Endothelial cell of umbilical vein (primary cell): Measurements from ENCODE around the gene SERPINF2. TPM values are rescaled to one million over a fixed set of nuclear protein-coding genes. Genes with fewer than 3 reads are reported as not detected.

Experiments
- BruUV-seq: library from RNA; stranded (reverse); fragments of 400-500 nt; replicated peaks from 2 replicates; lab custom pipeline; 2021; lab: Mats Ljungman, UMichigan
- CTCF ChIA-PET: fragments of 300-600, 350-600 bp; sonication (Branson Sonifier 250); formaldehyde crosslinking; loops from one replicate; lab custom pipeline; 2021; ENCODE audit warnings: antibody characterized with exemption, inconsistent platforms; lab: Charles Lee
- POLR2A ChIA-PET: fragments of 300-600, 350-600 bp; sonication (Branson Sonifier 250); formaldehyde crosslinking; loops from one replicate; lab custom pipeline; 2021; ENCODE audit warnings: antibody characterized with exemption, inconsistent platforms; lab: Charles Lee
- DNase-seq: peaks from one replicate; pipeline ENCODE4 v3.0.0-alpha.2; 2011; ENCODE audit warnings: low read depth, low spot score
- FAIRE-seq: peaks from 2 replicates; lab custom pipeline; 2011; peaks lifted over from hg19 to GRCh38; lab: Jason Lieb, UNC
- H2AFZ ChIP-seq: 2 replicates; pipeline ENCODE4 v1.6.0; 2012; ENCODE audit warnings: low read depth, low read length, control low read depth, inconsistent platforms
- H3K27ac ChIP-seq: 2 replicates; pipeline ENCODE4 v1.5.1; 2011; ENCODE audit warnings: low read depth, mild to moderate bottlenecking, control low read depth, low read length, moderate library complexity; ENCODE audit not compliant: insufficient read depth
- H3K27me3 ChIP-seq, 2 experiments: 2 replicates each; pipeline versions ENCODE4 v1.6.0 to v1.6.1; 2011; ENCODE audit warnings: low read length in 2 of 2, mixed read lengths in 1 of 2; ENCODE audit not compliant: control insufficient read depth in 2 of 2, insufficient read depth in 2 of 2
- H3K36me3 ChIP-seq, 2 experiments: 2 replicates in 1 of 2; 3 replicates in 1 of 2; pipeline ENCODE4 v1.5.1; 2011; ENCODE audit warnings: low read length in 2 of 2, mild to moderate bottlenecking in 1 of 2, moderate library complexity in 1 of 2; ENCODE audit not compliant: control insufficient read depth in 2 of 2, insufficient read depth in 2 of 2; ENCODE audit errors: extremely low read depth in 1 of 2
- H3K4me1 ChIP-seq: 3 replicates; pipeline ENCODE4 v1.5.1; 2011; ENCODE audit warnings: mild to moderate bottlenecking, low read length; ENCODE audit not compliant: control insufficient read depth, insufficient read depth; ENCODE audit errors: extremely low read depth
- H3K4me2 ChIP-seq: 2 replicates; pipeline ENCODE4 v1.6.1; 2011; ENCODE audit warnings: low read length, control low read depth, mixed read lengths; ENCODE audit not compliant: insufficient read depth
- H3K4me3 ChIP-seq, 3 experiments: fragments of 200-600 bp in 1 of 3; sonication (generic), shearing (Covaris generic) in 1 of 3; replicated peaks in 1 of 3; 2 replicates each; pipeline ENCODE4 v1.5.1; 2011 to 2016; ENCODE audit warnings: control low read depth in 3 of 3, low read length in 3 of 3, mild to moderate bottlenecking in 2 of 3, inconsistent platforms in 1 of 3, low read depth in 1 of 3, moderate library complexity in 1 of 3; ENCODE audit not compliant: insufficient read depth in 1 of 3
- H3K79me2 ChIP-seq: 2 replicates; pipeline ENCODE4 v1.6.0; 2012; ENCODE audit warnings: low read length, inconsistent platforms; ENCODE audit not compliant: control insufficient read depth, insufficient read depth
- H3K9ac ChIP-seq: replicated peaks from 2 replicates; pipeline ENCODE3; 2011; ENCODE audit warnings: low read length, control low read depth; ENCODE audit not compliant: insufficient read depth; ENCODE audit errors: extremely low read depth
- H3K9me1 ChIP-seq: replicated peaks from 3 replicates; pipeline ENCODE4 v1.6.0; 2011; ENCODE audit warnings: mild to moderate bottlenecking, low read length; ENCODE audit not compliant: control insufficient read depth, insufficient read depth; ENCODE audit errors: extremely low read depth
- H3K9me3 ChIP-seq: replicated peaks from 2 replicates; pipeline ENCODE4 v1.5.1; 2012; ENCODE audit warnings: low read length, inconsistent platforms; ENCODE audit not compliant: control insufficient read depth, insufficient read depth
- H4K20me1 ChIP-seq: replicated peaks from 2 replicates; pipeline ENCODE3; 2011; ENCODE audit warnings: mild to moderate bottlenecking, low read length; ENCODE audit not compliant: control insufficient read depth, insufficient read depth; ENCODE audit errors: extremely low read depth
- CTCF ChIP-seq, 2 donors: IDR thresholded peaks; 1 replicate in 1 of 2; 2 replicates in 1 of 2; pipeline ENCODE4 v1.5.1; 2011; ENCODE audit warnings: low read length in 2 of 2, mild to moderate bottlenecking in 2 of 2, moderate library complexity in 2 of 2, control low read depth in 1 of 2, inconsistent platforms in 1 of 2, low read depth in 1 of 2; ENCODE audit not compliant: insufficient read depth in 1 of 2; ENCODE audit errors: extremely low read depth in 1 of 2
- EZH2 ChIP-seq: IDR thresholded peaks from 2 replicates; pipeline ENCODE4 v1.6.1; 2012; ENCODE audit warnings: borderline replicate concordance, low read depth, mild to moderate bottlenecking, moderate library complexity, low read length, inconsistent platforms; ENCODE audit not compliant: severe bottlenecking
- FOS ChIP-seq: IDR thresholded peaks from 2 replicates; pipeline ENCODE4 v1.6.1; 2011; ENCODE audit warnings: mild to moderate bottlenecking, low read length, moderate library complexity, borderline replicate concordance; ENCODE audit not compliant: insufficient read depth
- GATA2 ChIP-seq: IDR thresholded peaks from 2 replicates; pipeline ENCODE4 v1.7.0; 2011; ENCODE audit warnings: low read depth, mild to moderate bottlenecking, moderate library complexity, mixed read lengths, low read length; ENCODE audit not compliant: insufficient read length, insufficient read depth
- JUN ChIP-seq: IDR thresholded peaks from 2 replicates; pipeline ENCODE4 v1.6.1; 2011; ENCODE audit warnings: borderline replicate concordance, low read depth; ENCODE audit not compliant: insufficient read length, insufficient read depth
- MAX ChIP-seq: IDR thresholded peaks from 2 replicates; pipeline ENCODE4 v1.6.1; 2011; ENCODE audit not compliant: insufficient read depth, insufficient read length
- MYC ChIP-seq: IDR thresholded peaks from one replicate; pipeline ENCODE4 v1.6.1; 2011; ENCODE audit warnings: mild to moderate bottlenecking, low read depth, low read length
- POLR2A ChIP-seq: IDR thresholded peaks from 2 replicates; pipeline ENCODE4 v1.6.1; 2012; ENCODE audit warnings: low read depth, mild to moderate bottlenecking, control low read depth, low read length
- POLR2AphosphoS5 ChIP-seq: IDR thresholded peaks from 2 replicates; pipeline ENCODE4 v1.6.1; 2012; ENCODE audit warnings: low read depth, mild to moderate bottlenecking, control low read depth, low read length, moderate library complexity; ENCODE audit not compliant: insufficient read depth
- dilution Hi-C: fragments of 300-500 bp; cut with MboI; formaldehyde crosslinking; loops from one replicate; pipeline ENCODE4 v1.15.0; 2019; ENCODE audit warnings: low sequenced_read_pairs; ENCODE audit not compliant: extremely low pct_ligation_motif_present
- intact Hi-C: fragments of 100-400 bp; cut with micrococcal nuclease; formaldehyde crosslinking; loops from one replicate; pipeline ENCODE4 v1.10.0; 2022
- polyA plus RNA-seq, 4 experiments: library from polyadenylated mRNA; depleted of rRNA in 3 of 4; stranded (reverse) in 3 of 4; unstranded in 1 of 4; fragments of >200 nt; gene quantifications; 2 replicates each; pipeline versions ENCODE4 v1.2.1 to v1.2.3, GENCODE V29; 2011 to 2012; ENCODE audit warnings: missing spikeins in 1 of 4
- total RNA-seq: library from RNA; stranded (reverse); gene quantifications from 2 replicates; pipeline ENCODE4 v1.2.3, GENCODE V29; 2021

SERPINF2 gene
- total and polyA plus RNA-seq, 2 donors (not counting 3 experiments of a cell fraction or from before 2014, with no cell fraction given) = 0.03 TPM; not detected in 1

- dilution Hi-C loops (no loop called here), intact Hi-C loops (no loop called here)
- Histone ChIP-seq H3K9me3 (no peaks in the 10 kb centered on the region), H3K9ac (no peak overlapping the region), H3K36me3 (no peaks in the 10 kb centered on the region), H3K27ac (no peak overlapping the region), H3K4me3 (no peak overlapping the region), H2AFZ (no peak overlapping the region), H3K9me1 (no peaks in the 10 kb centered on the region), H3K27me3 (no peaks in the 10 kb centered on the region), H4K20me1 (no peaks in the 10 kb centered on the region), H3K79me2 (no peaks in the 10 kb centered on the region), H3K4me2 (no peak overlapping the region), H3K4me1 (peaks cover 4% of the 10 kb centered on the region)
- BruUV-seq = no TSS peak
- no peak for FAIRE-seq
- CTCF ChIA-PET = interaction anchor here (1.6 to 2.2 kb wide), 2 partner anchors 8 to 21 kb away, joined by 5 to 10 read pairs; no protein-coding TSS in a partner anchor
- TF ChIP-seq MYC = no peak
- TF ChIP-seq FOS = no peak
- no peak for TF ChIP-seq POLR2AphosphoS5
- TF ChIP-seq CTCF (IDR thresholded peaks at IDR 0.05; ENCODE audit: extremely low read depth in 1 of 2, insufficient read depth in 1 of 2, low read depth in 1 of 2, low read length in 2 of 2) = no peak
- no peak for TF ChIP-seq EZH2
- no peak for TF ChIP-seq JUN
- TF ChIP-seq GATA2 = no peak
- TF ChIP-seq MAX = no peak
- TF ChIP-seq POLR2A = no peak
- DNase-seq = no peak
- POLR2A ChIA-PET = no interaction called here
These were observed 19.7 kb downstream of the SERPINF2 start for GRCh38 chr17:1762233-1762900.
